ENCODE measurements around the gene EMID1.

Gene EMID1

DNA sequence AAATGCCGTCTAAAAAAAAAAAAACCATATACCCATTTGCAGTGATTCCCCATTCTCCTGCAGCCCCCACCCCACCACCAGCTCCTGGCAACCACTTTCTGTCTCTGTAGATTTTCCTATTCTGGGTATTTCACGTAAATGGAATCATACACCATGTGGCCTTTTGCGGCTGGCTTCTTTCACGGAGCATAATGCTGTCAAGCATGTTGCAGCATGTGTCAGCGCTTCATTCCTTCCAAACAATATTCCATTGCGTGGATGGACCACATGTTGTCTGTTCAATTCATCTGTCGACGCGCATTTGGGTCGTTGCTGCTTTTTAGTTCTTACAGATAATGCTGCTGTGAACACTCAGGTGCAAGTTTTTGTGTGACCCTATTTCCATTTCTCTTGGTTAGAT, 14.8 kb upstream of the EMID1 start:
- DNase-seq (ENCODE audit: low spot score) (no peak), ATAC-seq (ENCODE audit: low read depth) (no peak)
- Histone ChIP-seq H3K27me3 (ENCODE audit: insufficient read depth, poor library complexity, severe bottlenecking) (no peaks in the 10 kb centered on the region), H3K27ac (ENCODE audit: poor library complexity, severe bottlenecking) (no peak overlapping the region), H3K4me3 (ENCODE audit: severe bottlenecking) (no peak overlapping the region), H3K4me1 (ENCODE audit: insufficient read depth, poor library complexity, severe bottlenecking) (no peaks in the 10 kb centered on the region), H3K36me3 (ENCODE audit: low read depth) (no peaks in the 10 kb centered on the region), H3K9me3 (ENCODE audit: severe bottlenecking) (no peaks in the 10 kb centered on the region)
- TF ChIP-seq, protein P1, sequence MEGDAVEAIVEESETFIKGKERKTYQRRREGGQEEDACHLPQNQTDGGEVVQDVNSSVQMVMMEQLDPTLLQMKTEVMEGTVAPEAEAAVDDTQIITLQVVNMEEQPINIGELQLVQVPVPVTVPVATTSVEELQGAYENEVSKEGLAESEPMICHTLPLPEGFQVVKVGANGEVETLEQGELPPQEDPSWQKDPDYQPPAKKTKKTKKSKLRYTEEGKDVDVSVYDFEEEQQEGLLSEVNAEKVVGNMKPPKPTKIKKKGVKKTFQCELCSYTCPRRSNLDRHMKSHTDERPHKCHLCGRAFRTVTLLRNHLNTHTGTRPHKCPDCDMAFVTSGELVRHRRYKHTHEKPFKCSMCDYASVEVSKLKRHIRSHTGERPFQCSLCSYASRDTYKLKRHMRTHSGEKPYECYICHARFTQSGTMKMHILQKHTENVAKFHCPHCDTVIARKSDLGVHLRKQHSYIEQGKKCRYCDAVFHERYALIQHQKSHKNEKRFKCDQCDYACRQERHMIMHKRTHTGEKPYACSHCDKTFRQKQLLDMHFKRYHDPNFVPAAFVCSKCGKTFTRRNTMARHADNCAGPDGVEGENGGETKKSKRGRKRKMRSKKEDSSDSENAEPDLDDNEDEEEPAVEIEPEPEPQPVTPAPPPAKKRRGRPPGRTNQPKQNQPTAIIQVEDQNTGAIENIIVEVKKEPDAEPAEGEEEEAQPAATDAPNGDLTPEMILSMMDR (IDR thresholded peaks at IDR 0.05; ENCODE audit: poor library complexity, severe bottlenecking) = no peak

DNA sequence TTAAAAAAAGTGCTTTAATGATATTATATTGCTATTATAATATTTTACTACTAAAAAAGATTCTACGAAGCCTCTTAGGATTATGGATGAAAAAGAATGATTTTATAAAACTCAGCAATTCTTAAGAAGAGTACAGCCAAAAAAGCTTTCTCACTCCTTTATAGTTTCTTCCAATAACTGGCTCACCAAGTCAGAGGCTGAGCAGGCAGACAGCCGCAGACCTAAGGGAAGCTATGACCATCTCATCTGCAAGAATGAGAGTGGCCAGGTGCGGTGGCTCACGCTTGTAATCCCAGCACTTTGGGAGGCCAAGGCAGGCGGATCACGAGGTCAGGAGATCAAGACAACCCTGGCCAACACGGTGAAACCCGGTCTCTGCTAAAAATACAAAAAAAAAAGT, 12.7 kb upstream of the EMID1 start:
- Histone ChIP-seq H3K27ac (ENCODE audit: poor library complexity, severe bottlenecking) (no peak overlapping the region), H3K4me1 (ENCODE audit: insufficient read depth, poor library complexity, severe bottlenecking) (no peaks in the 10 kb centered on the region), H3K4me3 (ENCODE audit: severe bottlenecking) (no peak overlapping the region), H3K9me3 (ENCODE audit: severe bottlenecking) (no peaks in the 10 kb centered on the region), H3K27me3 (ENCODE audit: insufficient read depth, poor library complexity, severe bottlenecking) (no peaks in the 10 kb centered on the region), H3K36me3 (ENCODE audit: low read depth) (no peaks in the 10 kb centered on the region)
- ATAC-seq (ENCODE audit: low read depth) (no peak), DNase-seq (ENCODE audit: low spot score) (no peak)
- TF ChIP-seq, protein P1 (IDR thresholded peaks at IDR 0.05; ENCODE audit: poor library complexity, severe bottlenecking) = no peak

- DNase-seq (ENCODE audit: low spot score) = no peak
These were observed 11.5 kb upstream of the EMID1 start for GRCh38 chr22:29194184-29194583.

DNA sequence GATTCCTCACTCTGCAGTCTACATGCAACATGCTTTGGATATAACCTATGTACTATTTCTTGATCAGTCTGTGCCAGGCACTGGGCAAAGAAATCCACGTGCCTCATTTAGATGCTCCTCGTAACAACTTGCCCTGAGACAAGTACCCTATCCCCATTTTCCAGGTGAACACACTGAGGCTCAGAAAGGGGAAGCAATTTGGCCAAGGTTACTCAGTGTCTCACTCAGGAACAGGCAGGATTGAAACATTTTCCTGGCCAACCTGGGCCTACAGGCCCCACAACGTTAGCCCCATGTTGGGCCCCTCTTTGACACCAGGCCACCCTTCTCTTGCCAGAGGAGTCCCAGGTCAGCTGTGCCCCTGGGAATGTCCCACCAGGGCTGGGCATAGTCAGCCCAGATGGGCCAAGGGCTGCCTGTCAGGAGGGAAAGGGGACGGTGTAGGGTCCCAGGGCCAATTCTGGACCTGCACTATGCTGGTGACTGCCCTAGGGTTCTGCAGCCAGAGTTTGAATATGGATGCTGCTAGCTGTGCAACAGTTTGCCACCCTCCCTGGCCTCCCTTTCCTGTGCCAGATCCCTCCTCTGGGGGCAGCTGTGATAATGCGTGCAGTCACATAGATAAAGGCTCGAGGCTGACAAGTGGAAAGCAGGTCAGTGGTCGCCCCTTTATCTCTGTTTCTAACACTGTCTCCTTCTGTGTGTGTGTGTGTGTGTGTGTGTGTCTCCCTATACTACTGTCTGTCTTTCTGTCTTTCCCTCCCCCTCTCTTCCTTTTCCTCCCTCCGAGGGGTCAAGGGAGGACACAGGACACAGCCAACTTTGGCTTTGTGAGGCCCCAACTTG, 10.4 kb upstream of the EMID1 start:
- TF ChIP-seq, protein P1 (IDR thresholded peaks at IDR 0.05; ENCODE audit: poor library complexity, severe bottlenecking) = no peak
- Histone ChIP-seq H3K27me3 (ENCODE audit: insufficient read depth, poor library complexity, severe bottlenecking) (no peaks in the 10 kb centered on the region), H3K4me1 (ENCODE audit: insufficient read depth, poor library complexity, severe bottlenecking) (no peaks in the 10 kb centered on the region), H3K9me3 (ENCODE audit: severe bottlenecking) (no peaks in the 10 kb centered on the region), H3K36me3 (ENCODE audit: low read depth) (no peaks in the 10 kb centered on the region), H3K4me3 (ENCODE audit: severe bottlenecking) (no peak overlapping the region), H3K27ac (ENCODE audit: poor library complexity, severe bottlenecking) (no peak overlapping the region)
- ATAC-seq (ENCODE audit: low read depth) (no peak), DNase-seq (ENCODE audit: low spot score) (no peak)

More at GRCh38 chr22:29194184-29194583, 11.5 kb upstream of the EMID1 start:
- no peak for ATAC-seq (ENCODE audit: low read depth)
- Histone ChIP-seq H3K27ac (ENCODE audit: poor library complexity, severe bottlenecking) (no peak overlapping the region), H3K4me3 (ENCODE audit: severe bottlenecking) (no peak overlapping the region), H3K4me1 (ENCODE audit: insufficient read depth, poor library complexity, severe bottlenecking) (no peaks in the 10 kb centered on the region), H3K36me3 (ENCODE audit: low read depth) (no peaks in the 10 kb centered on the region), H3K9me3 (ENCODE audit: severe bottlenecking) (no peaks in the 10 kb centered on the region), H3K27me3 (ENCODE audit: insufficient read depth, poor library complexity, severe bottlenecking) (no peaks in the 10 kb centered on the region)
- TF ChIP-seq, protein P1 (IDR thresholded peaks at IDR 0.05; ENCODE audit: poor library complexity, severe bottlenecking) = no peak

Measured in RWPE2 (cell line).